ENCODE results near the gene TMED10.

GRCh38 chr14:75125617-75126016 is 50.8 kb downstream of the TMED10 start:
- no peak for TF ChIP-seq POLR2A (IDR thresholded peaks at IDR 0.05)
- TF ChIP-seq POLR2AphosphoS5 (IDR thresholded peaks at IDR 0.05): no peak
- TF ChIP-seq, protein P1, sequence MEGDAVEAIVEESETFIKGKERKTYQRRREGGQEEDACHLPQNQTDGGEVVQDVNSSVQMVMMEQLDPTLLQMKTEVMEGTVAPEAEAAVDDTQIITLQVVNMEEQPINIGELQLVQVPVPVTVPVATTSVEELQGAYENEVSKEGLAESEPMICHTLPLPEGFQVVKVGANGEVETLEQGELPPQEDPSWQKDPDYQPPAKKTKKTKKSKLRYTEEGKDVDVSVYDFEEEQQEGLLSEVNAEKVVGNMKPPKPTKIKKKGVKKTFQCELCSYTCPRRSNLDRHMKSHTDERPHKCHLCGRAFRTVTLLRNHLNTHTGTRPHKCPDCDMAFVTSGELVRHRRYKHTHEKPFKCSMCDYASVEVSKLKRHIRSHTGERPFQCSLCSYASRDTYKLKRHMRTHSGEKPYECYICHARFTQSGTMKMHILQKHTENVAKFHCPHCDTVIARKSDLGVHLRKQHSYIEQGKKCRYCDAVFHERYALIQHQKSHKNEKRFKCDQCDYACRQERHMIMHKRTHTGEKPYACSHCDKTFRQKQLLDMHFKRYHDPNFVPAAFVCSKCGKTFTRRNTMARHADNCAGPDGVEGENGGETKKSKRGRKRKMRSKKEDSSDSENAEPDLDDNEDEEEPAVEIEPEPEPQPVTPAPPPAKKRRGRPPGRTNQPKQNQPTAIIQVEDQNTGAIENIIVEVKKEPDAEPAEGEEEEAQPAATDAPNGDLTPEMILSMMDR (IDR thresholded peaks at IDR 0.05 in 8 of 11, conservative IDR thresholded peaks at IDR 0.05 in 3 of 11): no peak

Data from spleen (tissue), 7 donors.